IMR-90 (cell line): Measurements from ENCODE around the gene GSPT1. TPM values are rescaled to one million over a fixed set of nuclear protein-coding genes. Genes with fewer than 3 reads are reported as not detected.
A peak's percentile ranks its signal among the peaks of the same experiment; 100 is the strongest.

ENCODE experiments used
- ATAC-seq: fragments of 200-7000 bp; cut with Tn5 transposase; 2 replicates; pipeline ENCODE4 v1.9.1; 2020; ENCODE audit warnings: low read depth, mild to moderate bottlenecking, moderate library complexity
- BruUV-seq: library from RNA; stranded (reverse); fragments of 400-500 nt; replicated peaks from 2 replicates; lab custom pipeline; 2021; lab: Mats Ljungman, UMichigan
- CTCF ChIA-PET: fragments of 300-600 bp; formaldehyde crosslinking; extraction: SDS; loops from one replicate; lab custom pipeline; 2021; ENCODE audit warnings: antibody characterized with exemption; lab: Yijun Ruan, JAX
- POLR2A ChIA-PET: fragments of 300-600 bp; sonication (Branson Sonifier 250); formaldehyde crosslinking; loops from one replicate; lab custom pipeline; 2022; ENCODE audit warnings: antibody characterized with exemption; ENCODE audit not compliant: unreplicated experiment; lab: Charles Lee
- DNase-seq: peaks from one replicate; pipeline ENCODE4 v3.0.0; 2013
- H2AFZ ChIP-seq: replicated peaks from 2 replicates; pipeline ENCODE3; 2013; ENCODE audit warnings: low read length, mild to moderate bottlenecking; ENCODE audit not compliant: poor library complexity
- H2AK5ac ChIP-seq: 2 replicates; pipeline ENCODE4 v1.6.1; 2013; ENCODE audit warnings: low read depth, low read length, inconsistent platforms
- H2AK9ac ChIP-seq: replicated peaks from 2 replicates; pipeline ENCODE3; 2013; ENCODE audit warnings: mild to moderate bottlenecking, low read depth, low read length, moderate library complexity; ENCODE audit not compliant: poor library complexity
- H2BK120ac ChIP-seq: 2 replicates; pipeline ENCODE4 v1.6.1; 2013; ENCODE audit warnings: low read depth, low read length, inconsistent platforms
- H2BK15ac ChIP-seq: 3 replicates; pipeline ENCODE4 v1.6.1; 2013; ENCODE audit warnings: low read depth, low read length, inconsistent platforms
- H2BK20ac ChIP-seq: 2 replicates; pipeline ENCODE4 v1.6.1; 2013; ENCODE audit warnings: low read depth, mild to moderate bottlenecking, inconsistent platforms, low read length, moderate library complexity
- H2BK5ac ChIP-seq: 2 replicates; pipeline ENCODE4 v1.6.1; 2013; ENCODE audit warnings: mild to moderate bottlenecking, low read depth, low read length, inconsistent platforms; ENCODE audit not compliant: poor library complexity, severe bottlenecking
- H3K14ac ChIP-seq: replicated peaks from 2 replicates; pipeline ENCODE4 v1.6.1; 2013; ENCODE audit warnings: low read depth, low read length, inconsistent platforms
- H3K18ac ChIP-seq: 2 replicates; pipeline ENCODE4 v1.6.1; 2013; ENCODE audit warnings: low read depth, low read length, control low read depth
- H3K23ac ChIP-seq: 2 replicates; pipeline ENCODE4 v1.6.1; 2013; ENCODE audit warnings: low read depth, low read length, inconsistent platforms
- H3K27ac ChIP-seq: 2 replicates; pipeline ENCODE4 v1.5.1; 2013; ENCODE audit warnings: mild to moderate bottlenecking, control low read depth, low read length; ENCODE audit not compliant: insufficient read depth
- H3K27me3 ChIP-seq: 2 replicates; pipeline ENCODE4 v1.6.1; 2013; ENCODE audit warnings: low read length; ENCODE audit not compliant: control insufficient read depth, insufficient read depth
- H3K36me3 ChIP-seq: 2 replicates; pipeline ENCODE4 v1.6.1; 2013; ENCODE audit warnings: low read length, mixed read lengths; ENCODE audit not compliant: control insufficient read depth, insufficient read depth
- H3K4ac ChIP-seq: 2 replicates; pipeline ENCODE4 v1.6.1; 2013; ENCODE audit warnings: low read depth, low read length, inconsistent platforms
- H3K4me1 ChIP-seq: 2 replicates; pipeline ENCODE4 v1.6.1; 2013; ENCODE audit warnings: low read length, mixed read lengths; ENCODE audit not compliant: control insufficient read depth, insufficient read depth
- H3K4me2 ChIP-seq: 2 replicates; pipeline ENCODE4 v1.6.1; 2013; ENCODE audit warnings: low read depth, mild to moderate bottlenecking, control low read depth, low read length, moderate library complexity
- H3K4me3 ChIP-seq: 2 replicates; pipeline ENCODE4 v1.5.1; 2013; ENCODE audit warnings: low read depth, mild to moderate bottlenecking, control low read depth, low read length, moderate library complexity; ENCODE audit not compliant: insufficient read depth
- H3K56ac ChIP-seq: 2 replicates; pipeline ENCODE4 v1.6.1; 2013; ENCODE audit warnings: low read length, inconsistent platforms; ENCODE audit not compliant: insufficient read depth; ENCODE audit errors: extremely low read depth
- H3K79me1 ChIP-seq, 2 experiments: 2 replicates each; pipeline ENCODE4 v1.6.1; 2013; ENCODE audit warnings: low read length in 2 of 2, inconsistent platforms in 1 of 2, low read depth in 1 of 2
- H3K9ac ChIP-seq: 2 replicates; pipeline ENCODE4 v1.6.1; 2013; ENCODE audit warnings: low read depth, low read length, control low read depth
- H3K9me1 ChIP-seq: 2 replicates; pipeline ENCODE4 v1.6.1; 2013; ENCODE audit warnings: low read length, inconsistent platforms; ENCODE audit not compliant: insufficient read depth
- H3K9me3 ChIP-seq: 2 replicates; pipeline ENCODE4 v1.6.1; 2013; ENCODE audit warnings: low read length; ENCODE audit not compliant: control insufficient read depth, insufficient read depth
- H4K20me1 ChIP-seq: 2 replicates; pipeline ENCODE4 v1.6.1; 2013; ENCODE audit warnings: low read length, inconsistent platforms; ENCODE audit not compliant: insufficient read depth
- H4K5ac ChIP-seq: 2 replicates; pipeline ENCODE4 v1.6.1; 2013; ENCODE audit warnings: mild to moderate bottlenecking, low read depth, low read length, control low read depth
- H4K8ac ChIP-seq, 2 experiments: 2 replicates each; pipeline ENCODE4 v1.6.1; 2013; ENCODE audit warnings: low read depth in 2 of 2, low read length in 2 of 2, control low read depth in 1 of 2, inconsistent platforms in 1 of 2
- H4K91ac ChIP-seq: 2 replicates; pipeline ENCODE4 v1.6.1; 2013; ENCODE audit warnings: low read depth, low read length, inconsistent platforms; ENCODE audit not compliant: insufficient read depth
- CEBPB ChIP-seq: IDR thresholded peaks from 2 replicates; pipeline ENCODE4 v1.6.1; 2012; ENCODE audit warnings: low read depth, low read length, improper control_type of control experiment
- MAFK ChIP-seq: IDR thresholded peaks from 2 replicates; pipeline ENCODE4 v1.6.1; 2012; ENCODE audit warnings: low read depth, low read length, improper control_type of control experiment
- MAZ ChIP-seq: IDR thresholded peaks from 2 replicates; pipeline ENCODE4 v1.6.1; 2012; ENCODE audit warnings: low read depth, mild to moderate bottlenecking, low read length, improper control_type of control experiment, moderate library complexity, borderline replicate concordance
- MXI1 ChIP-seq: IDR thresholded peaks from 2 replicates; pipeline ENCODE4 v1.6.1; 2012; ENCODE audit warnings: low read depth, mild to moderate bottlenecking, low read length, moderate library complexity, borderline replicate concordance
- RAD21 ChIP-seq: IDR thresholded peaks from 2 replicates; pipeline ENCODE4 v1.6.1; 2012; ENCODE audit warnings: low read length, improper control_type of control experiment
- RCOR1 ChIP-seq: IDR thresholded peaks from 2 replicates; pipeline ENCODE4 v1.6.1; 2012; ENCODE audit warnings: mild to moderate bottlenecking, low read length, improper control_type of control experiment; ENCODE audit not compliant: insufficient replicate concordance
- RFX5 ChIP-seq: IDR thresholded peaks from 2 replicates; pipeline ENCODE4 v1.8.0; 2012; ENCODE audit warnings: low read depth, mild to moderate bottlenecking, low read length, moderate library complexity
- SMC3 ChIP-seq: fragments of 150-350 bp; IDR thresholded peaks from 2 replicates; pipeline ENCODE4 v1.6.1; 2016; ENCODE audit warnings: low read depth, mild to moderate bottlenecking, antibody characterized with exemption, low read length, moderate library complexity
- WGBS, 2 experiments: methylation state at CpG; one replicate each; pipeline versions ENCODE4 v1.1.5 to v1.1.7; 2013; ENCODE audit warnings: missing lambda C conversion rate in 2 of 2; ENCODE audit not compliant: insufficient read length in 1 of 2; ENCODE audit errors: extremely low coverage in 2 of 2; 5-methylcytosine and 5-hydroxymethylcytosine counted together
- dilution Hi-C: fragments of 300-500 bp; cut with HindIII; formaldehyde crosslinking; loops from one replicate; pipeline ENCODE4 v1.14.3; 2018; ENCODE audit warnings: low sequenced_read_pairs; ENCODE audit not compliant: unreplicated experiment
- in situ Hi-C: fragments of 300-500 bp; cut with MboI; formaldehyde crosslinking; loops from 3 replicates; pipeline ENCODE4 v1.14.3; 2019; ENCODE audit warnings: low sequenced_read_pairs, inconsistent platforms, mixed read lengths
- intact Hi-C: fragments of 100-400 bp; cut with micrococcal nuclease; formaldehyde crosslinking; loops from 2 replicates; pipeline ENCODE4 v1.10.0; 2022
- polyA plus RNA-seq, 3 experiments: library from polyadenylated mRNA; depleted of rRNA; stranded (reverse); fragments of >200 nt; gene quantifications; 2 replicates each; pipeline ENCODE4 v1.2.3, GENCODE V29; 2012; ENCODE audit warnings: low replicate concordance in 1 of 3
- total RNA-seq: library from RNA; depleted of rRNA; stranded (reverse); fragments of >200 nt; gene quantifications from 2 replicates; pipeline ENCODE4 v1.2.3, GENCODE V29; 2012
- TF ChIP-seq, protein P1 (sequence below): fragments of 150-350 bp; IDR thresholded peaks from 2 replicates; pipeline ENCODE4 v1.6.1; 2017; ENCODE audit warnings: mild to moderate bottlenecking, antibody characterized with exemption, low read length, low read depth

GSPT1 gene
- total and polyA plus RNA-seq, 2 of the 4 experiments (the other 2 are of a cell fraction) = 76.3 to 84.8 TPM

DNA sequence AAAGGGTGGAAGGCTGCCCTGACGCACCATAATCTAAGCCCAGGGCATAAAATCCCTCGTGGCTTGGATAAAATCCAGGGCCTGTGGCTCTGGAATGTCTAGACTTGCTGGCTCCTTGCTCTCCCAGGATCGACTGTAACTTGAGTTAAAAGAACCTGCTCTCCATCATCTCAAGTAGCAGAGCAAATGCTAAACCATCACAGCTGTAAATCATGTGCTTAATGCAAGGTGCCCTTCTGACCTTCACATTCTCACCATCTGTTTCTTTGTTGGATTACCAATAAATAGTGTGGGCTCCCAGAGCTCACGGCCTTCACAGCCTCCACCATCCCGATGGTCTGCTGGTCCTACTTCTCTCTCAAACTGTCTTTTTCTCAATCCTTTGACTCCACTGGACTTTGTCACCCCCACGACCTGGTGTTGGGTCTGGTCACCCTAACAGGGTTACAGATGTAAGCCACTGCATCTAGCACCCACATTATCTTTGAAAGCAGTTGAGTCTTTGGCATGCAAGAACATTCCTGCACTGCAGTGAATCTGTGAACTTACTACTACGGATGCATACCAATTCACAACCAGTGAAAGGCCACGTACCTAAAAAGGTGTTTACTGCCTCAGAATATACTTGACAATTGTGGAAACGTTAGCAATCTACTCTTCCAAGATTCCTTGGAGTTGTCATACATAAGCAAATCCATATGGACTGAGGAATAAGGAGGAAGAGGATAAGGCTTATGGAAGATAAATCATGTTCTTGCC lies 79.7 kb downstream of the GSPT1 start:
- Histone ChIP-seq H4K20me1 (peaks cover 11% of the 10 kb centered on the region), H2BK5ac (peak overlapping the region; percentile 16), H2BK20ac (no peak overlapping the region), H3K9me1 (peaks cover 10% of the 10 kb centered on the region), H2AK5ac (no peak overlapping the region; the same call in 1 of the 2 replicates), H3K4ac (no peak overlapping the region; the same call in 1 of the 2 replicates), H2BK15ac (no peak overlapping the region), H3K4me2 (peak overlapping the region; percentile 68; the same call in 1 of the 2 replicates), H2BK120ac (no peak overlapping the region), H2AFZ (no peak overlapping the region), H2AK9ac (no peak overlapping the region), H3K4me1 (peaks cover 14% of the 10 kb centered on the region), H4K91ac (no peak overlapping the region), H4K5ac (no peak overlapping the region), H3K79me1 (peaks cover 6 to 9% of the 10 kb centered on the region in 2 experiments; a peak in 2 of 4 replicates), H3K9ac (no peak overlapping the region), H3K27me3 (no peaks in the 10 kb centered on the region), H3K23ac (no peak overlapping the region), H3K36me3 (peaks cover 34% of the 10 kb centered on the region), H3K14ac (0 out of 2 replicates have a peak overlapping the region, but pooled peaks have one; percentile 19), H3K4me3 (no peak overlapping the region), H3K9me3 (no peaks in the 10 kb centered on the region), H4K8ac (peak overlapping the region in 1 of 2 experiments; percentile 10; a peak in 2 of 4 replicates), H3K56ac (no peak overlapping the region), H3K18ac (peak overlapping the region; percentile 28; the same call in 1 of the 2 replicates), H3K27ac (no peak overlapping the region)
- ATAC-seq (peak; percentile 21), DNase-seq (peak; percentile 28)
- TF ChIP-seq RCOR1 (no peak), MXI1 (no peak), RFX5 (no peak), RAD21 (no peak), MAFK (no peak), SMC3 (no peak), CEBPB (no peak), MAZ (no peak)
- TF ChIP-seq, protein P1, sequence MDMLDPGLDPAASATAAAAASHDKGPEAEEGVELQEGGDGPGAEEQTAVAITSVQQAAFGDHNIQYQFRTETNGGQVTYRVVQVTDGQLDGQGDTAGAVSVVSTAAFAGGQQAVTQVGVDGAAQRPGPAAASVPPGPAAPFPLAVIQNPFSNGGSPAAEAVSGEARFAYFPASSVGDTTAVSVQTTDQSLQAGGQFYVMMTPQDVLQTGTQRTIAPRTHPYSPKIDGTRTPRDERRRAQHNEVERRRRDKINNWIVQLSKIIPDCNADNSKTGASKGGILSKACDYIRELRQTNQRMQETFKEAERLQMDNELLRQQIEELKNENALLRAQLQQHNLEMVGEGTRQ = no peak
- intact Hi-C loops (no loop called here), in situ Hi-C loops (no loop called here), dilution Hi-C loops (no loop called here)
- CTCF ChIA-PET = no interaction called here
- BruUV-seq = no TSS peak
- POLR2A ChIA-PET = no interaction called here
- 73% methylated on average over 2 of the region's 9 CpGs; no CpG with 5 or more reads in 1 of the 2 experiments for WGBS, 2 experiments
